ENCODE data around the gene PFN1. TPM values are rescaled to one million over a fixed set of nuclear protein-coding genes. Genes with fewer than 3 reads are reported as not detected.

The PFN1 gene
- total and polyA plus RNA-seq, 10 of the 15 experiments (the other 5 are each of a cell fraction or from before 2014, with no cell fraction given) = 154 to 3,892 (median 1,918) TPM

DNA sequence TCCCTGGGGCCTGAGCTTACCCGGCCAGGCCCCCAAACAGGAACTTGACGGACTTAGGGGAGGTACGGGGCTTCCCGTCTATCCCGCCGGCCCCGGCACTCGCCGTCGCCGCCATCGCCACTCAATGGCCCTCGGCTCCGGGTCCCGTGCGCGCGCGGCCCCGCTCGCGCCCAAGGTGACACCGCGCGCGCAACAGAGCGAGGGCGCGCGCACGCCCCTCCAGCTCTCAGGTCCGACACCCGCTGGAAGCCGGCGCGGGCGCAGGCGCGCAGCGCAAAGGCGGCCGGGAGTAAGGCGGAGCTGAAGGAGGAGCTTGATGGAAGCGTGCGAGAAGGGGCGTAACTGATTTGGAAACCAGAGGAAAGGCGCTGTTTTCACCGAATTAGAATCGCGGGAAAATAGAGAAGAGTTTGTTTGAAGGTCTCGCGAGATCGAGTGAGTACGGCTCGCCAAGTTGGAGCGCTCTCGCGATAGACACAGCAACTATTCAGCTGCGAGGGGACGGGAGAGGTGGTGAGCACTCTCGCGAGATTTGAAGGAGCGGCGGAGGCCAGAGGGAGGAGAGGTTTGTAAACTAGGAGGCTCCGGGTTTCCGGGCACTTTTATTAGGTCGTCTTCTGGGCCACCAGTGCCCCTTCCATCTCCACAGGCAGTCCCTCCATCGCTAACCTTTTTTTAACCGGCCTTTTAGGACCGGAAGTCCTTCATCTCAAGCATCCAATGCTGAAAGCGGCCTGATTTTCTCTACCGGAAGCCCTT lies 8.4 kb downstream of the PFN1 start, which contains the start of the genes RNF167 and SLC25A11 (continued):
- TF ChIP-seq, protein P1, sequence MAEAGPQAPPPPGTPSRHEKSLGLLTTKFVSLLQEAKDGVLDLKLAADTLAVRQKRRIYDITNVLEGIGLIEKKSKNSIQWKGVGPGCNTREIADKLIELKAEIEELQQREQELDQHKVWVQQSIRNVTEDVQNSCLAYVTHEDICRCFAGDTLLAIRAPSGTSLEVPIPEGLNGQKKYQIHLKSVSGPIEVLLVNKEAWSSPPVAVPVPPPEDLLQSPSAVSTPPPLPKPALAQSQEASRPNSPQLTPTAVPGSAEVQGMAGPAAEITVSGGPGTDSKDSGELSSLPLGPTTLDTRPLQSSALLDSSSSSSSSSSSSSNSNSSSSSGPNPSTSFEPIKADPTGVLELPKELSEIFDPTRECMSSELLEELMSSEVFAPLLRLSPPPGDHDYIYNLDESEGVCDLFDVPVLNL (IDR thresholded peaks at IDR 0.05; ENCODE audit: low read depth, low read length) = peak; percentile 38; the same call in 1 of the 2 replicates
- TF ChIP-seq SMARCA5 (IDR thresholded peaks at IDR 0.05) (no peak), ATF7 (IDR thresholded peaks at IDR 0.05; ENCODE audit: low read depth) (peak; percentile 44; the same call in 1 of the 2 replicates), SIX5 (IDR thresholded peaks at IDR 0.05; ENCODE audit: low read depth, low read length, severe bottlenecking) (peak; percentile 25), NFYA (IDR thresholded peaks at IDR 0.05; ENCODE audit: borderline replicate concordance, low read depth, low read length) (no peak), JUNB (IDR thresholded peaks at IDR 0.05) (no peak), PAX8 (IDR thresholded peaks at IDR 0.05) (no peak), EZH2 (IDR thresholded peaks at IDR 0.05; ENCODE audit: borderline replicate concordance, control insufficient read depth, low read depth, low read length) (no peak), IKZF2 (IDR thresholded peaks at IDR 0.05) (peak in 1 of 2 experiments; percentile 98; a peak in 3 of 4 replicates), SMAD1 (IDR thresholded peaks at IDR 0.05; ENCODE audit: low read depth, partially characterized antibody) (peak; percentile 78), MYC (IDR thresholded peaks at IDR 0.05; ENCODE audit: insufficient read depth, insufficient read length, insufficient replicate concordance, low read length, severe bottlenecking) (no peak), CBX5 (IDR thresholded peaks at IDR 0.05; ENCODE audit: low read depth) (no peak), SP1 (IDR thresholded peaks at IDR 0.05; ENCODE audit: low read depth, low read length) (no peak)
- TF ChIP-seq, protein P2, sequence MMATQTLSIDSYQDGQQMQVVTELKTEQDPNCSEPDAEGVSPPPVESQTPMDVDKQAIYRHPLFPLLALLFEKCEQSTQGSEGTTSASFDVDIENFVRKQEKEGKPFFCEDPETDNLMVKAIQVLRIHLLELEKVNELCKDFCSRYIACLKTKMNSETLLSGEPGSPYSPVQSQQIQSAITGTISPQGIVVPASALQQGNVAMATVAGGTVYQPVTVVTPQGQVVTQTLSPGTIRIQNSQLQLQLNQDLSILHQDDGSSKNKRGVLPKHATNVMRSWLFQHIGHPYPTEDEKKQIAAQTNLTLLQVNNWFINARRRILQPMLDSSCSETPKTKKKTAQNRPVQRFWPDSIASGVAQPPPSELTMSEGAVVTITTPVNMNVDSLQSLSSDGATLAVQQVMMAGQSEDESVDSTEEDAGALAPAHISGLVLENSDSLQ (IDR thresholded peaks at IDR 0.05) = peak; percentile 93
- TF ChIP-seq, protein P3, sequence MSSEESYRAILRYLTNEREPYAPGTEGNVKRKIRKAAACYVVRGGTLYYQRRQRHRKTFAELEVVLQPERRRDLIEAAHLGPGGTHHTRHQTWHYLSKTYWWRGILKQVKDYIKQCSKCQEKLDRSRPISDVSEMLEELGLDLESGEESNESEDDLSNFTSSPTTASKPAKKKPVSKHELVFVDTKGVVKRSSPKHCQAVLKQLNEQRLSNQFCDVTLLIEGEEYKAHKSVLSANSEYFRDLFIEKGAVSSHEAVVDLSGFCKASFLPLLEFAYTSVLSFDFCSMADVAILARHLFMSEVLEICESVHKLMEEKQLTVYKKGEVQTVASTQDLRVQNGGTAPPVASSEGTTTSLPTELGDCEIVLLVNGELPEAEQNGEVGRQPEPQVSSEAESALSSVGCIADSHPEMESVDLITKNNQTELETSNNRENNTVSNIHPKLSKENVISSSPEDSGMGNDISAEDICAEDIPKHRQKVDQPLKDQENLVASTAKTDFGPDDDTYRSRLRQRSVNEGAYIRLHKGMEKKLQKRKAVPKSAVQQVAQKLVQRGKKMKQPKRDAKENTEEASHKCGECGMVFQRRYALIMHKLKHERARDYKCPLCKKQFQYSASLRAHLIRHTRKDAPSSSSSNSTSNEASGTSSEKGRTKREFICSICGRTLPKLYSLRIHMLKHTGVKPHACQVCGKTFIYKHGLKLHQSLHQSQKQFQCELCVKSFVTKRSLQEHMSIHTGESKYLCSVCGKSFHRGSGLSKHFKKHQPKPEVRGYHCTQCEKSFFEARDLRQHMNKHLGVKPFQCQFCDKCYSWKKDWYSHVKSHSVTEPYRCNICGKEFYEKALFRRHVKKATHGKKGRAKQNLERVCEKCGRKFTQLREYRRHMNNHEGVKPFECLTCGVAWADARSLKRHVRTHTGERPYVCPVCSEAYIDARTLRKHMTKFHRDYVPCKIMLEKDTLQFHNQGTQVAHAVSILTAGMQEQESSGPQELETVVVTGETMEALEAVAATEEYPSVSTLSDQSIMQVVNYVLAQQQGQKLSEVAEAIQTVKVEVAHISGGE (CRISPR knock-in tag; IDR thresholded peaks at IDR 0.05) = no peak
- TF ChIP-seq, protein P4, sequence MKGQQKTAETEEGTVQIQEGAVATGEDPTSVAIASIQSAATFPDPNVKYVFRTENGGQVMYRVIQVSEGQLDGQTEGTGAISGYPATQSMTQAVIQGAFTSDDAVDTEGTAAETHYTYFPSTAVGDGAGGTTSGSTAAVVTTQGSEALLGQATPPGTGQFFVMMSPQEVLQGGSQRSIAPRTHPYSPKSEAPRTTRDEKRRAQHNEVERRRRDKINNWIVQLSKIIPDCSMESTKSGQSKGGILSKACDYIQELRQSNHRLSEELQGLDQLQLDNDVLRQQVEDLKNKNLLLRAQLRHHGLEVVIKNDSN (IDR thresholded peaks at IDR 0.05; ENCODE audit: borderline replicate concordance, extremely low read length, insufficient read depth, low read depth, low read length) = no peak
- TF ChIP-seq, protein P5, sequence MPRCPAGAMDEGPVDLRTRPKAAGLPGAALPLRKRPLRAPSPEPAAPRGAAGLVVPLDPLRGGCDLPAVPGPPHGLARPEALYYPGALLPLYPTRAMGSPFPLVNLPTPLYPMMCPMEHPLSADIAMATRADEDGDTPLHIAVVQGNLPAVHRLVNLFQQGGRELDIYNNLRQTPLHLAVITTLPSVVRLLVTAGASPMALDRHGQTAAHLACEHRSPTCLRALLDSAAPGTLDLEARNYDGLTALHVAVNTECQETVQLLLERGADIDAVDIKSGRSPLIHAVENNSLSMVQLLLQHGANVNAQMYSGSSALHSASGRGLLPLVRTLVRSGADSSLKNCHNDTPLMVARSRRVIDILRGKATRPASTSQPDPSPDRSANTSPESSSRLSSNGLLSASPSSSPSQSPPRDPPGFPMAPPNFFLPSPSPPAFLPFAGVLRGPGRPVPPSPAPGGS (IDR thresholded peaks at IDR 0.05; ENCODE audit: borderline replicate concordance, insufficient read depth, low read depth, low read length, poor library complexity, severe bottlenecking) = no peak

Measured in GM12878 (cell line).